ENCODE results near the gene AXIN1. TPM values are rescaled to one million over a fixed set of nuclear protein-coding genes. Genes with fewer than 3 reads are reported as not detected.
A peak's percentile ranks its signal among the peaks of the same experiment; 100 is the strongest.

AXIN1 gene
- total RNA-seq, 1 experiment from 2014 or later: 42.0 TPM

DNA sequence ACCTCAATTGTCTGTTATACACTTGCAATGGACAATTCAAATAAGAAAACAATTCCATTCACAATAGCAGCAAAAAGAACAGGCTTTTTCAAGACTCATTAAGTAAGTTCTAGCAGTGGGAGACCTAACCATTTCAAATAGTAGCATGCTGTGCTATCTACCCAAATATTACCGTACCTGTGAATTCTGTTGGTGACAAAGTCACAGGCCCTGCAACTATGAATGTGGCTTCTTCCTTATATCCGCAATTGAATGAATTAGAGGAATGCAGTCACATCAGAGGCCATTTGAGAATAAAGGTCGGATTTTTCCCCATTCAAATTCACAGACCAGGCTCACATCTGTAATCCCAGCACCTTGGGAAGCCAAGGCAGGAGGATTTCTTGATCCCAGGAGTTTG lies 43.7 kb upstream of the AXIN1 start:
- POLR2A ChIA-PET (ENCODE audit: unreplicated experiment): interaction anchor here (0.7 kb wide), 1 partner anchor 913 kb away, joined by 14 read pairs; the partner anchor contains the start of gene UBE2I
- H3K36me3 ChIP-seq (ENCODE audit: low read depth): no peaks in the 10 kb centered on the region
- peaks cover 48% of the 10 kb centered on the region for H3F3A ChIP-seq (ENCODE audit: insufficient read depth, low read depth)
- H3K4me1 ChIP-seq (replicated peaks; ENCODE audit: insufficient read depth): peaks cover 16% of the 10 kb centered on the region
- H4K20me1 ChIP-seq (ENCODE audit: insufficient read depth): no peaks in the 10 kb centered on the region
- no peaks in the 10 kb centered on the region for H3K9me3 ChIP-seq (ENCODE audit: insufficient read depth, low read depth)
- TF ChIP-seq, protein P1, sequence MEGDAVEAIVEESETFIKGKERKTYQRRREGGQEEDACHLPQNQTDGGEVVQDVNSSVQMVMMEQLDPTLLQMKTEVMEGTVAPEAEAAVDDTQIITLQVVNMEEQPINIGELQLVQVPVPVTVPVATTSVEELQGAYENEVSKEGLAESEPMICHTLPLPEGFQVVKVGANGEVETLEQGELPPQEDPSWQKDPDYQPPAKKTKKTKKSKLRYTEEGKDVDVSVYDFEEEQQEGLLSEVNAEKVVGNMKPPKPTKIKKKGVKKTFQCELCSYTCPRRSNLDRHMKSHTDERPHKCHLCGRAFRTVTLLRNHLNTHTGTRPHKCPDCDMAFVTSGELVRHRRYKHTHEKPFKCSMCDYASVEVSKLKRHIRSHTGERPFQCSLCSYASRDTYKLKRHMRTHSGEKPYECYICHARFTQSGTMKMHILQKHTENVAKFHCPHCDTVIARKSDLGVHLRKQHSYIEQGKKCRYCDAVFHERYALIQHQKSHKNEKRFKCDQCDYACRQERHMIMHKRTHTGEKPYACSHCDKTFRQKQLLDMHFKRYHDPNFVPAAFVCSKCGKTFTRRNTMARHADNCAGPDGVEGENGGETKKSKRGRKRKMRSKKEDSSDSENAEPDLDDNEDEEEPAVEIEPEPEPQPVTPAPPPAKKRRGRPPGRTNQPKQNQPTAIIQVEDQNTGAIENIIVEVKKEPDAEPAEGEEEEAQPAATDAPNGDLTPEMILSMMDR (conservative IDR thresholded peaks at IDR 0.05): no peak
- no peak for TF ChIP-seq EZH2 (IDR thresholded peaks at IDR 0.05; ENCODE audit: low read depth)
- H3K27ac ChIP-seq: no peak overlapping the region
- BruUV-seq (replicated peaks): no TSS peak
- no peak overlapping the region; the same call in 1 of the 2 replicates for H2AFZ ChIP-seq
- CTCF ChIA-PET: no interaction called here
- no peaks in the 10 kb centered on the region for H3K9me2 ChIP-seq (ENCODE audit: insufficient read depth)
- intact Hi-C loops (cut with micrococcal nuclease; ENCODE audit: unreplicated experiment): no loop called here
- H3K79me2 ChIP-seq (ENCODE audit: low read depth): no peaks in the 10 kb centered on the region
- peak overlapping the region; percentile 94 for H3K4me2 ChIP-seq
- peak overlapping the region; percentile 58; the same call in 1 of the 2 replicates for H3K4me3 ChIP-seq
- no peaks in the 10 kb centered on the region for H3K27me3 ChIP-seq (ENCODE audit: insufficient read depth, low read depth)
- DNase-seq: no peak

DNA sequence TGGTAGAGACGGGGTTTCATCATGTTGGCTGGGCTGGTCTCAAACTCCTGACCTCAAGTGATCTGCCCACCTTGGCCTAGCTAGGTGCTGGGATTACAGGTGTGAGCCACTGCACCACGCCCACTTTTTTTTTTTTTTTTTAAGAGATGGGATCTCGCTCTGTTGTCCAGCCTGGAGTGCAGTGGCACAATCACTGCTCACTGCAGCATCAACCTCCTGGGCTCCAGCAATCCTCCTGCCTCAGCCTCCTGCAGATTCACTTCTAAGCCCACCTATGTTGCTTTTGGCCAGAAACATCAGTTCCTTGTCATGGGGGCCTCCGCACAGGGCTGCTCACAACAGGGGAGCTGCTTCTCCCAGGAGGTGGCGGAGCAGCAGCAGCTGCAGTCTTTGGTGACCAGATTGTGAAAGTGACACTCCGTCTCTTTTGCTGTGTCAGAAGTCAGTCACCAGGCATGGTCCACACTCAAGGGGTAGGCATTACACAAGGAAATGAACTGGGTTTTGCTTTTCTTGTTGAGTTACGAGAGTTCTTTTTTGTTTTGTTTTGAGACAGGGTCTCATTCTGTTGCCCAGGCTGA lies 40.0 kb upstream of the AXIN1 start:
- Histone ChIP-seq H3K27me3 (ENCODE audit: insufficient read depth, low read depth) (no peaks in the 10 kb centered on the region), H3K9me2 (ENCODE audit: insufficient read depth) (no peaks in the 10 kb centered on the region), H3K4me3 (no peak overlapping the region), H3K4me2 (no peak overlapping the region), H3K9me3 (ENCODE audit: insufficient read depth, low read depth) (no peaks in the 10 kb centered on the region), H3K27ac (no peak overlapping the region), H3K79me2 (ENCODE audit: low read depth) (no peaks in the 10 kb centered on the region), H3K4me1 (replicated peaks; ENCODE audit: insufficient read depth) (peaks cover 7% of the 10 kb centered on the region; the same call in 1 of the 2 replicates), H4K20me1 (ENCODE audit: insufficient read depth) (no peaks in the 10 kb centered on the region), H2AFZ (no peak overlapping the region), H3K36me3 (ENCODE audit: low read depth) (no peaks in the 10 kb centered on the region), H3F3A (ENCODE audit: insufficient read depth, low read depth) (peaks cover 26% of the 10 kb centered on the region)
- no peak for DNase-seq
- no peak for TF ChIP-seq EZH2 (IDR thresholded peaks at IDR 0.05; ENCODE audit: low read depth)
- TF ChIP-seq, protein P1 (conservative IDR thresholded peaks at IDR 0.05): no peak
- ChIA-PET CTCF (interaction anchor here (0.9 kb wide), 1 partner anchor 143 kb away, joined by 3 read pairs; no protein-coding TSS in a partner anchor), POLR2A (ENCODE audit: unreplicated experiment) (no interaction called here)
- no TSS peak for BruUV-seq (replicated peaks)
- intact Hi-C loops (cut with micrococcal nuclease; ENCODE audit: unreplicated experiment): no loop called here

- Histone ChIP-seq H3K4me2 (no peak overlapping the region), H3K79me2 (ENCODE audit: low read depth) (no peaks in the 10 kb centered on the region), H3K36me3 (ENCODE audit: low read depth) (no peaks in the 10 kb centered on the region), H3K9me2 (ENCODE audit: insufficient read depth) (no peaks in the 10 kb centered on the region), H2AFZ (no peak overlapping the region), H4K20me1 (ENCODE audit: insufficient read depth) (no peaks in the 10 kb centered on the region), H3K4me1 (replicated peaks; ENCODE audit: insufficient read depth) (peaks cover 7% of the 10 kb centered on the region; the same call in 1 of the 2 replicates), H3K9me3 (ENCODE audit: insufficient read depth, low read depth) (no peaks in the 10 kb centered on the region), H3K27ac (no peak overlapping the region), H3K4me3 (no peak overlapping the region), H3F3A (ENCODE audit: insufficient read depth, low read depth) (peaks cover 26% of the 10 kb centered on the region), H3K27me3 (ENCODE audit: insufficient read depth, low read depth) (no peaks in the 10 kb centered on the region)
- ChIA-PET CTCF (interaction anchor here (0.9 kb wide), 1 partner anchor 144 kb away, joined by 3 read pairs; no protein-coding TSS in a partner anchor), POLR2A (ENCODE audit: unreplicated experiment) (no interaction called here)
- peak; percentile 69 to 82 for DNase-seq
- TF ChIP-seq, protein P1 (conservative IDR thresholded peaks at IDR 0.05): peak; percentile 87
- TF ChIP-seq EZH2 (IDR thresholded peaks at IDR 0.05; ENCODE audit: low read depth): no peak
- BruUV-seq (replicated peaks): no TSS peak
- intact Hi-C loops (cut with micrococcal nuclease; ENCODE audit: unreplicated experiment): no loop called here
These were observed 39.4 kb upstream of the AXIN1 start for GRCh38 chr16:391885-392335.

Measured in PC-9 (cell line).